Stimulated activated CD4-positive, alpha-beta T cell treated with anti-CD3 and anti-CD28 coated beads, Interleukin-2, amount 100 ng/mL, for 4 hours (primary cell): ENCODE measurements around the gene TBR1.

Experiments used
- DNase-seq: peaks from one replicate; pipeline ENCODE4 v3.0.0-alpha.2; 2020; ENCODE audit warnings: low read depth

Gene TBR1

DNA sequence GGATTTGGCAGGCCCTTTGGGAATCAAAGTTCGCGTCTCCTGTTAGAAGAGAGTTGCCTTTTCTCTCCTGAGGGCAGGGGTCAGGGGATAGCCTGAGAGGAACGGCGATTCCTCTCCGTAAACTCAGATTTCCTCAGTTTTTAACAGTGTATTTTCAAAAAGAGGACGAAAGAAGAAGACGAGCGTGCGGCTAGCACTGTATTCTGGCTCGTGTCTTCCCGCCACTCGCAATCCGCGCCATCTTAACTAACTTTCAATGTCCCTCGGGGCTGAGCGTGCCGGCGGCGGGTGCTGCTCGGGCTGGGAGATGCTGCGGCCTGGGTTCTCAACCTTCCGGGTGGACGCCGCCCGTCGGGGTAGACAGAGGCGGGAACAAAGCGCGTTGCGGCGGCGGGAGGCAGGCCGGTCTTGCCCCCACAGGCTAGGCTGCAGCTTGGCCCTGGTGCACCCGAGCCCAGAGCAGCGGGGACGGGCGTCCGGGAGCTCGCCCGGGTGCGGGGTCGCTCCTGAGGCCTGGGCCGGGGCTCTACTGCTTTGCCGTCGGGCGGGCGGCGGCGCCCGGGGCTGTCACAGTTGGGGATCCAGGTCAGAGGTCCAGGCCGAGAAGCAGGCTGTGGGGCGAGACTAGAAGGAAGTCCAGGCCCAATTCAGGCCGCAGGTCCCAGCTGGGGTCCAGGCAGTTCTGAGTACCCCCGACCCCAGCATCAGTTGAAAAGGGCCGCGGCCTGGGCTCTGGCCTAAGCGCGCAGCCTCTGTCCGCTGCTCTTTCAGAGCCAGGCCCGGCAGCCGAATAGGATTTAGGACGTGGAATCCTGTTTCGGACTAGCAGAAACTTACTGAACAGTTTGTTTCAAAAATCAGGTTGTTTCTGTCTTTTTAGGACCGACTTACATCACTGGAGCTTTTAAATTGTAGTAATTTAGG lies 11.8 kb downstream of the TBR1 start:
- no peak for DNase-seq

DNA sequence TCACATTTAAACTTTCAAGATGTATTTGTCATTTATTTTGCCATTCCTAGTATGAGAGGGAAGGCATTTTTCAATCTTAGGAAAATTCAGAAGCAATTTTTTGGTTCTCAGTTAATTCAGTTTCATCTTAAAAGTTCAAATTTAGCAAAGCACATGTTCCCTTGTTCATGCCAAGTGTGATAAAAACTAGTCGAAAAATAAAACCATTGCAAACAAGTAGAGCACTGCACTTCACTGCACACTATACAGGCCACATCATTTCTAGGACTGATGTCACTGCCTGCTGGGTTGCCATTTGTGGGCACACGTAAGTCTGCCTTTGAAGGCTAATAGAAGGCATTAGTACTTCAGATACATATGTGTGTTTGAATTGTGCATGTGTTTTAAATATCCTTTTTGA lies 14.3 kb downstream of the TBR1 start:
- no peak for DNase-seq

DNA sequence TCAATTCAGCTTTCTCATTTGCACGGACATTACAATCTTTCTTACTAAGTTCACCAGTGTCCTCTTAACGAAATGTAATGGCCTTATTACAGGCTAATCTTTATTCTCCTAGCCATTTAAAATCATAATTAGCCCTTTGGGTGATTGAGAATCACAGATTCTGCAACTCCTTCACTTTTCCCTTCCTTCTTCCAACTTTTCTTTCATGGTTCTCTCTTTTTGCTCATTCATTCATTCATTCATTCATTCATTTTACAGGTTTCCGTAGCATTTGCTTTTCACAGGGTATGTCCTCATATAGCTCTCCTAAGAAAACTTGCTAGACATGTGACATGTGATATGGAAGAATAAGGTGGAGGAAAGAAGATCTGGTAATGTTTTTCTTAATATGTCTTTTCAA lies 16.0 kb downstream of the TBR1 start:
- DNase-seq = no peak

DNA sequence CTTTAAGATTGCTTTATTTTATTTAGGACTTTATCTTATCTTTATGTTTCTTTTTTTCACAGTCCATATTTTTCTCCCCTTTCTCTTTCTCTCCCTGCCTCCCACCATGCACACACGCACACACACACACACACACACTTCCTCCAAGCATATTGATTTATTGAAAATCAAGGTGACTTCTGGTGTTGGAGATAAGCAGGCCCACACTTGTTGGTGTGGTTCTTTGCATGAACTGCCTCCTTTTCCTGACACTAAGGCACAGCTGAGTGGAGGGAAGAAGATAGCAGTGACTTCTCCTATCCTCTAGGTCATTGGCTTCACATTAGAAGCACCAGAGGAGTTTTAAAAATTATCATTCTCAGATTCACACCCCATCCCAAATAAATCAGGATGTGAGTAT lies 18.0 kb downstream of the TBR1 start:
- DNase-seq = no peak

DNA sequence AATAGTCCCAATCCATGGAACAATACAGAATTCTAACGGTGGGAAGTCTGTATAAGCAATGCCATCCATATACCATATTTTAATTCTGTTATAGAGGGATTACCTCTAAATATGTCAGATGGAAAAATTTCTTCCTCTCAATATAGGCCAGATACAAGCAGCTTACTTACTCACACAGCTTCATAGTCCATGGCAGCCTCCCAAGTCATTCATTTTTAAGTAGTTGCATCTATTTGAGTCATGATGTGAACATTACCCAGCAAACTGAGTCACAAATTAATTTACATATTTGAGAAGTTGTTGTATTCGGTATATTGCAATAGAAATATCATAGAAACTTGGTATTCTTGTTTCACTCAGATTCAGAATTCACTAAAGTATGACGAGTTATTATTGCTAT lies 20.3 kb downstream of the TBR1 start:
- DNase-seq = no peak

DNA sequence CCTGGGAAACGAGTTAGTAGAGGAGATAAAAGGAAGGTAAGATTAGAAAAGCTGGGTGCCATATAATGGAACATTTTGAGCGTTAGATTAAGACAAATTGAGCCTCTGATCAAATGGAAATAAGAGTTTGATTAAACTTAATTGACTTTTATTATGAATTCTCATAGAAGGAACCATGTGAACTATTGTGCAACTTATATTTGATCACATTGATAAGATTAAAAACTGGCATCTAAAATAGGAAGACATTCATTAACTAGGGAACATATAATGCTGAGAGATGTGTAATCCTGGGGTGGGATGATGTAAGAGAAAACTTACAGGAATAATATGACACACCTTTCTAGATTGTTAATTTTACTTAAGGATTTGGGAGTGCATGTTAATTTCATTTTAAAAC lies 22.5 kb downstream of the TBR1 start:
- no peak for DNase-seq

DNA sequence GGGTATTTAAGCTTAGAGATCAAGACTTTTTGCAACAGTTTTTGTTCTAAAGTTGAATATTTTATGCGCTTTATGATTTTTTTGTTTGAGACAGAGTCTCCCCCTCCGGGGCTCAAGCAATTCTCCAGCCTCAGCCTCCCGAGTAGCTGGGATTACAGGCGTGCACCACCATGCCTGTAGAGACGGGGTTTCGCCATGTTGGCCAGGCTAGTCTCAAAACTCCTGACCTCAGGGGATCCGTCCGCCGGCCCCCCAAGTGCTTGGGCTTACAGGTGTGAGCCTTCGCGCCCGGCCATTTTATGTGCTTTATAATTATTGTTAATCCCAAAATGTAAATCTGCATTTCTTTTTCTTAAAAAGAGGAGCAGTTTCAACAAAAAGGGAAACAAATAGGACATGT lies 29.0 kb downstream of the TBR1 start:
- DNase-seq = no peak

DNA sequence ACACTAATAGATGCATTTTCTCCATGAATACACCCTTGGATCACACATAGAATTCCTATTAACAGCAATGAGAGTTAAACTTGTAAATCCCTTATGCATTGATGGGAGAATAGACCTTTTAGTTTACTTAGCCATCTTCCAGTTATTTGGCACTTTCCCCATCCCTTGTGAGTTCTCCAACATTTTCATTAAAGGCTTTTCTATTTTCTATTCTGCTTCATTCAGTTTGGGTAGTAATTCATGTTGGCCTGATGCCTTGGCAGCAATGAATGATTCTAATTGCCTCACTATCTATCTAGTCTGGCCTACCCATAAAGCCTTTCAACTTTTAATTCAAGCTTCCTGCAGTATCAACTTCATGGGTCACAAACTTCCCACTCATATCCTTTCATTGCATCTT lies 32.3 kb downstream of the TBR1 start:
- DNase-seq = no peak

DNA sequence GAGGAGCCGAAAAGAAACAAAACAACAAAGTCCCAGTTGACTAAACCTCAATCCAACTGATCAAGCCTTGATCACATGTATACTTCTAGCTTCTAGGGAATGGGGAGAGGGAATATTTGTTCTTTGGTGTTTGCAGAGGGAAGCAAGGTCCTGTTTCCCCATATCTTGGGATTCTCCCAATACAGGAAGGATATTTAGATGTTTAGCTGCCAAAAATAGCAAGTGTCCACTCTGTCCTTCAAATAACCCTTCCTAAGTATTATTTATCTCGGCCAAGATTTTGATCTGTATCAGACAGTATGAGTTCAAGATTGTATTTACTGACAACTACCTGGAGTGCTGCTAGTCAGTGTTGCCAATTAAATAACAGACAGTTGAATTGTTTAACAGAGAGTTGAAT lies 55.5 kb downstream of the TBR1 start:
- no peak for DNase-seq

DNA sequence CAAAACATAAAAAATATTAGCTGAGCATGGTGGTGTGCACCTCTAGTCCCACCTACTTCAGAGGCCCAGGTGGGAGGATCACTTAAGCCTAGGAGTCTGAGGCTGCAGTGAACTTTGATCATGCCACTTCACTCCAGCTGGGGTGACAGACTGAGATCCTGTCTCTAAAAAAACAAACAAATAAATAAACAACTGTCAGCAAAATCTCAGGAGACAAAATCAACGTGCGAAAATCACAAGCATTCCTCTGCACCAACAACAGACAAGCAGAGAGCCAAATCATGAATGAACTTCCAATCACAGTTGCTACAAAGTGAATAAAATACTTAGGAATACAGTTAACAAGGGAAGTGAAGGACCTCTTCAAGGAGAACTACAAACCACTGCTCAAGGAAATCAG lies 58.8 kb downstream of the TBR1 start:
- no peak for DNase-seq
